Stimulated activated CD8-positive, alpha-beta memory T cell treated with anti-CD3 and anti-CD28 coated beads, Interleukin-4, amount 100 ng/mL, for 24 hours (primary cell): Measurements from ENCODE around the gene MPV17.

Experiments
- DNase-seq: peaks from one replicate; pipeline ENCODE4 v3.0.0-alpha.2; 2020; ENCODE audit warnings: low read depth

MPV17 gene

DNA sequence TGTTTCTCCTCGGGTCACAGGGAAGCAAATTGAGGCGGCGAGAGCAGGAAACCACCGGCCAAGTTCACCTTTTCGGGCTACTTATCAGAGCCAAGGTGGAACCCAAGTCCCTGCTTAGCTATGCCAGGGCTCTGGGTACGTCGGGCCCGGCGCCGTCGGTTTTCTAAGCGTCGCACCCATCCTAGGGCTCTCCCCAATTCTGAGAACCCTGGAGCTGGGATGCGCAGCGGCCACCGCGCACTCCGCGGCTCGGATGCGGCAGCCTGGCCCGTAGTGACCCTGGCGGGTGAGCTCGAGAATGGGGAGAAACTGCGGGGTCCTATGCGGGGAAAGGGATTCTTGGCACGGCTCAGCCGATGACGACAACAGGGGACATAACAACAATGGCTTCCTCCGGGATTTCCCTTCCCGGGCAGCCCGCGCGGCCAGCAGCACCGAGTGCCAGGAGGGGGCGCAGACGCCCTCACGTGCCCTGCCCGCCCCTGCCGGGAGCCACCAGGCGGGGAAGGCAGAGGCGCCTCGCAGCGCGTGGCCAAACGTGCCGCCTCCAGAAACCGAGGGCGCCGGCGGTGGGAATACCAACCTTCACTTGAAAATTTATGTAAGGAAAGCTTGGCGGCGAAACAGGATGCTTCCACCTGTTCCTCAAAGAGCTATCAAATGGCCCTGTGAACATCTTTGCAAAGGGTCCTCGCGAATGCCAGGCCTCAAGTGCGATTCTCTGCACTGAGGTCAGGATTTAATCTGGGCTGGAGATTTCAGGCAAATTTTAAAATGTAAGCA is 58.0 kb downstream of the MPV17 start:
- peak; percentile 44 for DNase-seq

- no peak for DNase-seq
Observed at GRCh38 chr2:27264253-27264752, 58.6 kb downstream of the MPV17 start.

- no peak for DNase-seq
Observed at GRCh38 chr2:27263287-27264252, 59.3 kb downstream of the MPV17 start.

GRCh38 chr2:27262379-27263286 is 60.3 kb downstream of the MPV17 start, which contains the start of gene SLC30A3:
TSS of gene SLC30A3 (minus strand) at chr2:27263047. CDS start at chr2:27262906, 141 bp downstream.
- peak; percentile 58 for DNase-seq

DNA sequence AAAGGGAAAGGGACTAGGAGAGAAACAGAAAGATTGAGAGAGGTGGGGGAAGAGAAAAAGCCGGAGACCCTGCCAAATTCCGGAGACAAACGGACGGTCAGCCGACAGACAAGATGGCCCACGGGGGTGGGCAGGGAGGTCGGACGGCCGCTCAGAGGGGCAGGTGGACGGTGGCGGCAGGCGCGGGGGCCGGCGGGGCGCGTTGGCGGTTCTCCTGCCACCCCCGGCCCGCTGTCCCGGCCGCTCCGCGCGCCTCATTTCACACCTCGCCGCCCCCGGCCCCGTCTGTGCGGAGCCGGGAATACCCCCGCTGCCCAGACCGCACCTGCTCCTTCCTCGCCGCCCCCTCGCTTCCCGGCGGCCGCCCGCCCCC is 61.0 kb downstream of the MPV17 start:
- no peak for DNase-seq

GRCh38 chr2:27261241-27261925 is 61.5 kb downstream of the MPV17 start:
- DNase-seq = no peak
